ENCODE data around the gene DPYSL3.

Gene DPYSL3

DNA sequence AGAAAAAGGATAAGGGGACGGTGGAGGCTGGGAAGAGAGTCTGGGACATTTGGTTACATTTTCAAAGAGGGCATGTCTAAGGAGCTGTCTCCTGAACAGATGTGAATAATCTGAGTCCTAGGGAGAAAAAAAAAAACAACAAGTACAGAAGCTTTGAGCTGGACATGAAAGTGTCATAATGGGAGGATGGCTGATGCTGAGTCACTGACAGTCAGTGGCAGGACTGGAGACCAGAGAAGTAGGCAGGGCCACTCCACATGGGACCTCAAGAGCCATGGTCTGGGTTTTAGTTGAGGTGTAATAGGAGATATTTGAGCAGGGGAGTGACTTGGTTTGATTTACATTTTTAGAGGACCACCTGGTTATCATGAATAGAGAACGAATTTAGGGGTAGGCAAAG, 70.6 kb downstream of the DPYSL3 start:
- no peak for DNase-seq (ENCODE audit: low read depth)

DNA sequence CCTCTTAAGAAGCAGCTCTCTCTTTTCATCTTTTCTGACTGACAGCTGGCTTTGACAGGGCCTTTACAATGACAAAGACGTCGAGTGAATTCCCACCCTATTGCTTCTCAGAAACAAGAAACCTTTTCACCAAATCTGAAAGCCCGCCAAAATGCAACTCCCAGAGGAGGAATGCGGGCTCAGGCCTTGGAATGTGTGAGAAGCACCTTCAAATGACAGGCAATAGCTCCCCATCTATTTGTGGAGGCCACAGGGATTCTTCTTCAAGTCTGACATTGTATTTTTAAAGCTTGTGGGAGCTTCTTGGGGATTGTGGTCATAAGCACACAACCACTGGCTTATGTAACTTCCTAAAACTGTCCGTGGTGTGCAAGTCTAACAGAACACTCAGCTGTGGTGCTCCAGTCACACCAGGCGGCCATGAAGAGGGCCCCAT, 72.7 kb downstream of the DPYSL3 start:
- DNase-seq (ENCODE audit: low read depth) = no peak

DNA sequence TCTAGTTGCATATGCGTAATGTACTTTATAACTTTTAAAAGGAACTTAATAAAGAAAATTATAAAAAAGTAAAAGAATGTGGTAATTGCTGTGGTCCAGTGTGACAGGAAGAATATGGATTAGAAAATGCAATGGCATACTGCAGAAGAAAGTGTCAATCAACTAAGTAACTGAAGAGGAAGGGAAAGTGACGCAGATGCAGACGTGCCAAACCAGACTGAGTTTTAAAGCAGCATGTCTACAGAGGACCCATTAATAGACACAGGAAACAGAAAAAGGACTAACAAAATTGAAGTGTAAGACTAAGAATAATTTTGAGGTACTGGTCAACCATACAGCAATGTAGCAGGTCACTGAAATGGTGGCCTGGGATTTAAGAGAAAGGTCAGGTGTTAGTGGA, 73.3 kb downstream of the DPYSL3 start:
- DNase-seq (ENCODE audit: low read depth) = no peak

DNA sequence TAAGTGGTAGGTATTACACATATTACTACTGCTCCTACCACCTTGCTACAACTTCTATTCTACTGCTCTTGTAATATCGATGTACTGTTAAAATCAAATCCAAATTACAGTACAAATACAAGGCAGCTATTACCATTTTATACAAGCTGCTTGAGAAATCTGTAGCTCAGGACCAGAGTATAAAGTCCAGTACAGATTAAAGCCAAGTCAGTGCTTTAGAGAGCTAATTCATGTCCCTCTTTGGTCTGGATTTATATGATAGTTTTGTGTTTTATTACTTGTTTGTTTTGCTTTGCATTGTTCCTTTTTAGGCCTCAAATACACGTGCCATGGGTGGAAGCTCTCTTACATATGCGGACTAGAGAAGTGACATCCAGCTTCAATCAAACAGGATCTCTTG, 75.8 kb downstream of the DPYSL3 start:
- DNase-seq (ENCODE audit: low read depth) = no peak

DNA sequence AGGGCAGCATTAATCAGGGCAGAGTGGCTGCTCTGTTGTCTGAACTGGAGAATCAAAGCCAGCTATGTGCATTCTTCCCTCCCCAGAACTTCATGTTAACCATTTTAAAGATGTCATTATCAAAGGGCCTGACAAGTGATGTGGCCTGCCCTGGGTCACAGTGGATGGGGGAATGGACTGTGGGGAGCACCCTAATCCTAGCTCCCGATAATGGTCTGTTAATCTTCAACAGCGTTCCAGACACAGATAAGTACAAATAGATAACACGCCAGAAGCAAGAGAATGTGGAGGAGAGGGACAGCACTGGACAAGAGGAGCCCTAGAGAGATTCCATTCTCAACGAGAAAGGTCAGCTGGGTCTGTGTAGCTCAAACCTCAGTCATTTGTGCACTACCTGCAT, 77.5 kb downstream of the DPYSL3 start:
- DNase-seq (ENCODE audit: low read depth) = no peak

DNA sequence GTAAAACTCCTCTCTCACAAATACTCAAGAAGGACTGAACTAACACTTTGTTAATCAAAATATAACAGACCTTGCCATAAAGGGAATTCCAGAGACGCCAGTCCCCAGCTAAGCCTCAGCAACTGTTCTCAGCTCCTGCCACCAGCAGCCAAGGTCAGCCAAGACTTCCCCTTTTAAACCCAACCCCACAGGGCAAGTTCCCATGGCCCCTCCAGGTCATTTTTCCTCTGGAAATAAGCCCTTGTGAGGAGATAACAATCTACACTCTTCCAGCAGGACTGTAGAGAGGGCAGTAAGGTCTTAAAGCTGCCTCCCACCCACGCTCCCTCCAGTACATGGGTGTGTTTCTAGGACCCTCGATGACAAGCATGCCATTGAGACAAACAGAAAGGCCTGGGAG, 78.3 kb downstream of the DPYSL3 start:
- no peak for DNase-seq (ENCODE audit: low read depth)

DNA sequence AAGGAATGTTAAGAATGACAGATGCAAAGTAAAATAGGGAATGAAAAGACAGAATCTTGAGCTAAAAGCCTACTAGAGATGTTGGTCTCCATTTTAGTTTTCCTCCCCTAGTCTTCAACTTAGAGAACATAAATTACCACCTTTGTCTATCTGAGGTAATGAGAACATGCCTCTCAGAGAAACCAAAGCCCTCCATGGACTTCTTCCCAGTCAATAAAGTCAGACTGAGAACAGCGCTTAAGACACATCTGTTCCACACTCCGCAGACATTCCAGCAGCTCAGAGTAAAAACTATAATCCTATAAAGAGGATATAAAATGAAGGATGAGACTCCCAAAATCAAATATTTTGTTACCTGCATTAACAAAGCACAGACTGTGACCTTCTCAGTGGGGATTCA, 79.2 kb downstream of the DPYSL3 start:
- no peak for DNase-seq (ENCODE audit: low read depth)

DNA sequence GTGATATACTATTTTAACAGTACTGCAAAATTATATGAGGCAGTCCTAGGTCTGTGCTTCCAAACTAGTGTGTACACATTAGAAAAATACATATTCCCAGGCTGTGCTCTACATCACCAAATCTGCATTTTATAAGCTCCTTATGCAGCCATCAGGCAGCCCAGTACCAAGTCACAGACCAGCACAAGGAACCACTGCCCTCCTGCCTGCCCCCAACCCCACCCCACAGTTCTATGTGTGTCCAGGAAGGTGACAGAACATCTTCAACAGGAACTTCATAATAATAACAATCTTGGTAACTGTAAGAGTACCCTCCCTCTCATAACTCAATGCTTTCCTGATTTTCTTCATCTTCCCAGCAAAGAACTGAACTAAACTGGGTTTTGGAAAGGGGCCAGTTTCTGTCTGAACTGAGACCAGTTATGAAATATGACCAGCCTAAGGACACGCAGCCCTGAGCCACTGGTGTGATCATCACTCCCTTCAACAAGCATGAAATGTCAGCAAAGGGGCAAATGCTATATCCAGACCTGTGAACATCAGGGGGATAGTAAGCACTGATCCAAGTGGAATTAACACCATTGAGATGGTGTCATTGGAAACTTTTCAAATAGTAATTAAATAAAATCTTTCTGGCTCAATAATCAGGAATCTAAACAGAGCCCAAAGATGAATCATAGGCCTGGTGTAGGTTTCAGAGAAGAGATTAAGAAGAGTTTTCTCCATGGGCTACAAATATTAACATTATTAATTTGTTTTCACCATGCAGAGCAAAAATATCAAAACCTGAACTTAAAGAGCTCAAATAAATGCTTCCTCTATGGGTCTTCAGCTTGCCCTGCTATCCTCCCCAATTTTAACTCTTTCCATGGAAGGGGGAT, 82.1 kb downstream of the DPYSL3 start:
- no peak for DNase-seq (ENCODE audit: low read depth)

DNA sequence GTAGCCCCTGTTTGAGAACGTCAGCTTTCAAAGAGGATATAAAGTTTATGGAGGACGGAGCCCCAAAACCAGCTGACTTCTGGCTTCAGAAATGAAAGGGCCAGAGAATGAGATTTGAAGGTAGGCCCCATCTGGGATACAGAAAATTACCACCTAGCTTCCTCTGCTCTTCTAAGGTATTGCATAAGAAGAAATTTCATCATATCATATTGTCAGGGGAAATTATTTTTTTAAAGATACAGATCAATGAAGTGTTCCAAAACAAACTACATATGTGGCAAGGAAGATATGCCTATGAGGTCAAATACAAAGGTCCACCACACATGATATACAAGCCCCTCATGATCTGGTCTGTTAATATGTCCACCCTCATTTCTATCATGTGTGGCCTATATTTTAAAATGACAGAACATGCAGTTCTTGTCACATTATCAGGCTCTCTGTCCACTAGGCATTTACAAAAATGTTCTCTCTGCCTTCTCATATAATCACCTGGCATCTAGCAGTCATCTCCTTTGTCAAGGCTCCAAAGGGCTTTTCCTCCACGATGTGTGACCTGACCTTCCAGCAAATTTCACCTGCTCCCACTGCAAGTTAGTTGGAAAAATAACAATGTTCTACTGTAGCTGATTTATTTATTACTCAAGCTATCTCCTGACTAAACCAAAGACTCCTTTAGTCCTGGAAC, 83.1 kb downstream of the DPYSL3 start:
- no peak for DNase-seq (ENCODE audit: low read depth)

DNA sequence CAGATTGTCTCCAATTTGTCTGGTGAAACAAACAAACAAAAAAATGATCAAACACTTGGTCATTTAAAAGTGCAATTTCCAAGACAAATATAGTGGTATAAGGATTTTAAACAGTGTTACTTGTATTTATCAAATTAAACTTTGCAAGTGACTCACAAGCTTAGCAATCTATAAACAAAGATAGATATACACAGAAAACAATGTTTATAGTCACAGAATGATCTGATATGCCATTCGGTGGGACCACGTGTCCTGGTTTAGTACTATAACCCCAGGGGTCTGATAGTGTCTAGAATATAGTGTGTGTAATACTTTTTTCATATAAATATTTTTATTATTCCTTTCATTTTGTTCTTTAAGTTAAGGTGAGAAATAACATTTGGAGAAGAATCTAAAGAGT, 91.3 kb downstream of the DPYSL3 start:
- DNase-seq (ENCODE audit: low read depth) = no peak

DNA sequence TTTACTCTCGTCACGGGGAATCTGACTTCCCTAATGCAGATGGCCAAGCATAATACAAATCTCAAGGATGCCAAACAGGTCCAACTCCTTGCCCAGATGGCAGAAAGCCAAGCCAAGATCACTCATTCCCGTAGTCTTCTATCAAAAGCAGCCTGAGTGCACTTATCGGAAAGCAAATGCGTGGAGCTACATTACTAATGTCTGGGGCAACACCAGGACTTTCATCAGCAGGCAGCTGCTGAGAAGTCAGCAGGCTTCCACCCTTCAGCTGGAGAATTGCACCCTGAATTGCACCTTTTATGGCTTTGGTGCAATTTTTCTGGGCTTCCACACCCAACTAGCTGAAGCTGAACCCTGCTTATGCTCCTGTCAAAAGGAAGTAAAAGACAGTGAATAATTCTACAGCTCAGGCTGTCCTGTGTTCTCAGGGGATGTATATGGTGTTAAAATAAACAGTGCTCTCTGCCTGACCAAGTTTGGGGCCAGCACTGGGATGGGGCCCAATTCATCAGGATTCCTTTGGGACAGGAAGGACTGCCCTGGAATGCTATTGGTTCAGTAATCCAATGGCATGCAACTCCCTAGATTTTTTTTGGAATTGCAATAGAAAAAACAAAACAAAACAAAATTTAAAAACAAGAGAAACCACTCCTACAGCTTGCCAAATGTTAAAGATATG, 92.6 kb downstream of the DPYSL3 start:
- no peak for DNase-seq (ENCODE audit: low read depth)

DNA sequence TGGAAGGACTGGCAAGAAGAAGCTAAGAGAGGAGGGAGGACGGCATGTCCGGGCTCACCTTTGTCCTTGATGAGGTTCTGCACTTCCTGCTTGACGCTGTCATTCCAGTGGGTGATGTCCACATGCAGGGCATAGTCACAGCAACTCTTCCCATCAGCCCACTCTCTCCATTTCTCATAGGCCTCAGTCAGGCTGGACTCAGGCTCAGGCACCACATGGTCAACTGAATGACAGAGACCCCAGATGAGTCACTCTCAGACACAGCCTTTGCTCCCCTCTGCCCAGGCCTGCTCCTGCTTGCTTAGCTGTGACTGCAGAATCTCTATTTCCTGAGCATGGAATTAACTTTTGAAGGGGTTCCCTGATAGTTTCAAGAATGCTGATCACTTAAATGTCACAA, 94.2 kb downstream of the DPYSL3 start:
- DNase-seq (ENCODE audit: low read depth) = no peak

DNA sequence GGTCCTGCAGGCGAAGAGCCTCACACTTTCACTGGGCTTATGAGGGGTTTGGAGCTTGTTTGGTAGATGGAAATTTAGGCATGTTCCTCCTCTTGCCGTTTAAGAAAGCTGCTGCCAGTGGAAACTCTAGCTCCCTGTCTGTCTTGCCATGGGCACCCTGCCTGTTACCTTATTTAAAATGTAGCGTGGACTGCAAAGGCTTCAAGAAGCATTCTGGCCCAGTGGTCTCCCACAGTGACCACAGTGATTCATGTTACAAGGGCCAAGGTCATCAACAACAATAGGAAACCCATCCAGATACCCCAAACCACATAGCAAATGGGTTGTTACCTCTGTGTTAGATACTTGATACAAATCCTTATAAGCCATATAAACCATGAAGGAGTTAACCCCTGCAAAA, 96.6 kb downstream of the DPYSL3 start:
- no peak for DNase-seq (ENCODE audit: low read depth)

DNA sequence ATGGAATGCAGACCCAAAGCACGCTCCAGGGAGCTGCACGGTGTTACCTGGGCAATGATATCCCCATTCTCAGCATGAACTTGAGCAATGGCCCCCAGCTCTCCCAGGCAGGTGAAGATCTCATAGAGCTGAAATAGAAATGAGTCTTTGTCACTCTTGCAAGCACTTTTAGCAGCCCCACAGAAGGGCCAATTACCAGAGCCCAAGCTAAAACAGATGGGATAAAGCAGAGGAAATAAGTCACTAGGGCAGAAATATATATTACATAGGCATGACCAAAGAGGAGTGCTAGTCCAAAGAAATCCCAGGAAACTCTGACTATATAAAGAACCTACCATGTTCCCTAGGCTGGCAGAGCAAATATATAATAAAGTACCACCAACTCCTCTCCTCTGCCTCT, 97.3 kb downstream of the DPYSL3 start:
- no peak for DNase-seq (ENCODE audit: low read depth)

DNA sequence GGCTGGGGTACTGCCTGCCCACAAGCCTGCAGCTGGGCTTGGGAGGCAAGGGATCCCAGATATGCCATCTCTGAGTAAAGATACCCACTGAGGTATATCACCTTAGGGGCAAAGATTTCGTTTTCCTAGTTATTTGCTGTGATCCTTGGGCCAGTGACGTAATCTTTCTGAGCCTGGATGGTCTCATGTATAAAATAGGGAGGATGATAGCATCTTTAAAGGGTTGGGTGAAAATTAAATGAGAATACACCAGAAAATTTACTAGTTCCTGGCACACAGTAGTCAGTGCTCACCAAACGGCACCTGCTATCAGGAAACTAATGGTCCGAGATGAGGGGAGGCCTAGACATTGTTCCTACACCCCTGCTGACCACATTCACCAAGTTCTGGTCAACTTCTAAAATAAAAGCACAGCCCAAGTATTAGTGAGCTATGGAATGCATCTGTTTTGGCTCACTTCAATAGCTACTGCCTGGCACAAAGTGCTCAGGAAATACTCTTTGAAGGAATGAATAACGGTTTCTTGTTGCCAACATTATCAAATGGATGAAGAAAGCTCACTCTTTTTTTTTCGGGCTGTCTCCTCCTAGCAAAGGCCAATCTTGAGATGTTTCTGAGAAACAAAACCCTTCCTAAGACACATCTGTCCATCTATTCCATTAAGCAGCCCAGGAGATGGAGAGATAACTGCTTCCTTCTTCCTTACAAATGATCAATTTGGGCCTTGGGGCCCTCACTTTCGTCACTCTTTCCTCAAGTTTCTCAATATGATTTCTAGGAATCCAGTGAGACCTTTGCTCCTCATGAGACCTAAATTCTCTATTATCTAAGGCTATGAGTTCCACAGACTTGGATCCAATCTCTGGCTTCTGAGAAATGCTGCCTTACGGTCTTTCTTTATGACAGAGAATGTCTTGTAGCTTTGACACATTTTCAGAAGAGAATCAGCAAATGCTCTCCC, 98.2 kb downstream of the DPYSL3 start:
- DNase-seq (ENCODE audit: low read depth) = no peak

DNA sequence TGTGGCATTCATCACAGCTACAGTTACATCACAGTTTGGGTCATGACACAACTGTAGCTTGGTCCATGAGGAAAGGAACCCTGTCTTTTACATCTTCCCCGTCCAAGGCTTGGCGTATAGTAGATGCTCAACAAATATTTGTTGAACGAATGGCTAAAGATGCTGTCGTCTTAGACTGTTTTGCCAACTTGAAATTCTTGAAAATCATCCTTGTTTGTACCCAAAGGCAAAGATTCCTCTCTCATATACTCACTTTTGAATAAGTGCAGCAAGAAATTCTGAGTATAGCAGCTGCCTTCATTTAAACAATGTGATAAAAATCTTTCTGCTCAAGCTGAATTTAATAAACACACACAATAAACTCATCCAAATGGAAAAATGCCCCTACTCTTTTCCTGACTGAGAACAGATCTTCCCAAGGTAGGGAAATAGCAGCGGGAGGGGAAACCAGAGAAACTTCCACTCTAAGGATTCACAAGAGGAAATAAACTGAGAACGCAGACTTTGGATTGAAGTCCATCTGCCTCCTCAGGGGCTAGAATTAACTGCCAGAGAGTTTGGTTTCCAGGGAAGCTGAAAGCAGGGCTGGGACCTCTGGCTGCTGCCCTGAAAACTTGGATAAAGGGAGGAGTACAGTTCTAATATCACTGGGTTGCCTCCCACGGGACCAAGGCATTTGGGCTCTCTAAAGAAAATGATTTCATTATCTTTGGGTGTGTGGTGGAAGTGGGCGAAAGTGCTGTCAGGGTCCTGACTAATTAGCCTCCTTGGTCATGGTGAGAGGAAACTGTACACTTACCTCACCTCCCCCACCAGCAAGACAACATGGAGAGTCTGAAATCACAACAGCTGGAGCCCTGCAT, 99.1 kb downstream of the DPYSL3 start:
- no peak for DNase-seq (ENCODE audit: low read depth)

DNA sequence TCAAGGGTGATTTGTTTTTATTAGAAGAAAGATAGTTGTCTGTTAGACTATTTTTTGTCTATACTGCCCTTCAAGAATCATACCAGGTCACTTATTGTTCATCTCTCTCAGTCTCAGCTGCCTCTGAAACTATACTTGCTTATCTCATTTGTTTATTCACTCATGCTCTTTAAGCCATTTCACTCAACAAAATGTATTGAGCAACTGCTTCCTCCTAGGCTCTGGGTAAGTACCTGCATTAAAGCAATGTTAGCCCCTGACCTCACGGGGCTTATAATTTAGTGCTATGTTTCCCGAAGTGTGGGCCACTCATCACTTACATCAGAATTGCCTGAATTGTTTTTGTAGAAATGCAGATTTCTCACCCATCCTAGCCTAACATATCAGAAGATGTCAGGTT, 100.9 kb downstream of the DPYSL3 start:
- no peak for DNase-seq (ENCODE audit: low read depth)

DNA sequence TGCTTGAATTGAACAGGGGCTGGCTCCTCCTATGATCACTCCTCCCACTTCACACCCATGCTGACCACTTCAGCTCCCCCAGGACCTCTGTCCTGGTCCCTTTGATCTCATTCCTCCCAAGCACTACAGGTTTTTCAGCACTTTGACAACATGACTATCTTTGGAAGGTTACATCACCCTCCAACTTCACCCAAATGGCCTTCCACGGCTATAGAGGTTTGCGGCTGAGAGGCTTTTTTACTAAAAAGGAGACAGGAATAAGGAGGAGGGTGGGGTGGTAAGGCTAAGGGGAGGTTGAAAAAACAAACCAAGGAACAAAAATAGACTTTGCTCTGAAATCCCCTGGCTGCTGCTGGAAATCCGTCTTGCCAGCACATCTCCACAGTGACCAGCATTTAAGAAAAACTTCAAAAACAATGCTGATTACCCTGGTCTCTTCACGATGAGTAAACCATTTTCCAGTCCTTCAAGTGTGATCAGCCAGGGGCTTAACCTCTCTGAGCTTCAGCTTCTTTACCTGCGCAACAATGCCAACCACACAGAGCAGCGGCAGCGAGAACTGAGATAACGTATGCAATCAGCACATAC, 102.7 kb downstream of the DPYSL3 start:
- DNase-seq (ENCODE audit: low read depth) = no peak

DNA sequence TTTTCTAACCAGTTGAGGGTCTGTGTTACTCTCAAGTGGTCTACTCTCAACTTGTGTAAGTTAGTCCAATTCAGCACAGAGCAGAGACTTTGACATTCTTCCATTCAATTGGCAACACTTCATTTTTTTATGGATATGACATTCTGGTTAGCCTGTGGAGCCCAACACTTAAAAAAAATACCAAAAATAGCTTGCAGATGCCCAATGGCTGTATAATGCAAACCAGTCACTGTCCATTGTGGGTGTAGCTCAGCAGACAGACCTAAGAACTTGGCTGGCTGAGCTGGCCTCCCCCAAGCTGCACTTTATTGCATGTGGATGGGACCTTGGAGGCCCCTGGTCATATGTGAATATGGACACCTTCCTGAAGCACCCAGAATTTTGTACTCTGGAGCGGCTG, 103.2 kb downstream of the DPYSL3 start:
- no peak for DNase-seq (ENCODE audit: low read depth)

DNA sequence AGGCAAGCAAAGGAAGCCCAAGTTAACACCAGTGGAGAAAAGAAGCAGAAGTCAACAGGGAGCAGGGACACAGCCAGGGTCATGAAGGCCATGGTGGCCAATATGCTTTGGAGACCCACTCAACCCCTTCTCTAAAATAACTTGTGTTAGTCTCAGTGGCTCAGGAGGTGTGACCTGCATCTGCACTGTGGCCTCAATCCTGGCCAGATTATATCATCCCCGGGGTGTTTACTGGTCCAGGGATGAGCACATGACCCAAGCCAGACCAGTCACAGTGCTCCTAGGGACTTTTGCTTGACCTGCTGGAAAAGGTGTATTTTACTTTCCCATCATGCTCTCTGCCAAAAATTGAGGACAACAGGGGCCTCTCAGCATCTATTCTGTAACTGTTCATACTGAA, 105.2 kb downstream of the DPYSL3 start:
- DNase-seq (ENCODE audit: low read depth) = no peak
